ACHN (cell line): ENCODE results near the gene CDK17.
"Not testable (repeated sequence)": the region's sequence is repeated elsewhere in the genome, so short reads cannot be mapped to it uniquely, and the experiment has no call there.

Experiments
- DNase-seq: peaks from one replicate; pipeline ENCODE4 v3.0.0-alpha.2; 2015
- in situ Hi-C: cut with HindIII; loops from 2 replicates; pipeline ENCODE4 v1.10.0; 2017; ENCODE audit warnings: low sequenced_read_pairs, low pct_ligation_motif_present, low pct_unique_long_range_greater_than_20kb

The CDK17 gene

DNA sequence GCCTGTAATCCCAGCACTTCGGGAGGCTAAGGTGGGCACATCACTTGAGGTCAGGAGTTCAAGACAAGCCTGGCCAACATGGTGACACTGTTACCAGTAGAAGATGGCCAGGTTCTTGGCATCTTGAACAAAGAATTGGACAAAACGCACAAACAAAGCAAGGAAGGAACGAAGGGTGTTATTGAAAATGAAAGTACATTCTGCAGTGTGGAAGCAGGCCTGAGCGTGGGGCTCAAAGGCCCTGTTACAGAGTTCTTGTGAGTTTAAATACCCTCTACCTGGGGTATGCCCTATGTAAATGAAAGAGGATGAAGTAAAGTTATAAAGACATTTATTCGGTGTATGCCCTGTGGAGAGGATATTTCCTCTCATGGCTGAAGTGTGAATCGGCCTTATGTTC is 20.8 kb upstream of the CDK17 start:
- no peak for DNase-seq
- in situ Hi-C loops: no loop called here

DNA sequence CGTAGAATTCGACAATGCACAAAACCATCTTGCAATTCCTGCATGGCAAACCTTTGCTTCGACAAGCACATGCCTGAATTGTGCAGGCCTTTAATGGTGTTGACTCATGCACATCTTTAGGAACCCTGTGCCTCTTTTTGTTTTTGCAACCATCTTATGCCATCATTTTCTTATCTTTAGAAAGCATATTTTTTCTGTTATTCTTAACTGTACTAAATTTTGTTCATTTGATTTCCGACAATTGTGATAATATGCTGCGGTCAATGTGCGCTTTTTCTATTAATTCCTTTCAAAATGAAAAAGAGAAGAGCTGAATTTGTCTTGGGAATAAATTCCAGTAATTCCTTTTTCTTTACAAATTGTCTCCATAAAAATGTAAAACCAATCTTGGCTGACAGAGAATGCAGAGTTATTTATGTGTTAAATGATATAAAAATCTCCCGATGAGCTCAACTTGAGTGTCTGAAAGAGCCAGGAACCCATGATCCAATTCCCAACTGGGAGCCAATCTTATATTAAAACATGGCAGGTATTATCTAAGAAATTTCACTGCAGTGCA is 20.1 kb upstream of the CDK17 start:
- no peak for DNase-seq
- in situ Hi-C loops: no loop called here

DNA sequence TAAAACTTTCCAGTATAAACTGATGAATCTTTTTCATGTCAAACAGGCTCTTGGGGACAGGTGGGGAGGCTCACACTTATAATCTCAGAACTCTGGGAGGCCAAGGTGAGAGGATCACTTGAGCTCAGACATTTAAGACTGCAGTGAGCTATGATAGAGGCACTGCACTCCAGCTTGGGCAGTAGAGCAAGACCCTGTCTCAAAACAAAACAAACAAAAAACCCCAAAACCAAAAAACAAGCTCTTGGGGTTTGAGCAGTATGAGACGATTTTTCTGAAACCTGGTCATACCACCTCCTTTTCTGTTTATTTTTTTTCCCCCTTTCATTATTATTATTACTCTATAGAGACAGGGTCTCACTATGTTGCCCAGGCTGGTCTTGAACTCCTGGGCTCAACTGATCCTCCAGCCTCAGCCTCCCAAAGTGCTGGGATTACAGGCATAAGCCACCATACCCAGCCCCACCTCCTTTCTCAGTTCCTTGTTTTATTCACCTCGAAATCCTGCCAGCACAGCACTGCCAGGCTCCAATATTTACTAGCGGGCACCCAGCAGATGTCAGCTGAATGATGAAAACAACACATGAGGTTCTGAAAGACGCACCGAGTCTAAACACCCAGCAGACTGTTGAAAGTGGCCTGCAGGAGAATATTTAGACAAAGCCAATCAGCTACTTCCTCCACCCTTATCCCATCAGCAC is 19.5 kb upstream of the CDK17 start:
- in situ Hi-C loops: no loop called here
- DNase-seq: no peak

DNA sequence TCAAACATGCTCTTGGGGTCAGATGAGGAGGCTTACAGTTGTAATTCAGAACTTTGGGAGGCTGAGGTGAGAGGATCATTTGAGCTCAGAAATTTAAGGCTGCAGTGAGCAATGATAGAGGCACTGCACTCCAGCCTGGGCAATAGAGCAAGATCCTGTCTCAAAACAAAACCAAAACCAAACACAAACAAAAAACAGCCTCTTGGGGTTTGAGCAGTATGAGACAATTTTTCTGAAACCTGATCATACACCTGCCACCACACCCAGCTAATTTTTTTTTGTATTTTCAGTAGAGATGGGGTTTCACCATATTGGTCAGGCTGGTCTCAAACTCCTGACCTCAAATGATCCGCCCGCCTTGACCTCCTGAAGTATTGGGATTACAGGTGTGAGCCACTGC is 17.4 kb upstream of the CDK17 start:
- in situ Hi-C loops: not testable (repeated sequence)

DNA sequence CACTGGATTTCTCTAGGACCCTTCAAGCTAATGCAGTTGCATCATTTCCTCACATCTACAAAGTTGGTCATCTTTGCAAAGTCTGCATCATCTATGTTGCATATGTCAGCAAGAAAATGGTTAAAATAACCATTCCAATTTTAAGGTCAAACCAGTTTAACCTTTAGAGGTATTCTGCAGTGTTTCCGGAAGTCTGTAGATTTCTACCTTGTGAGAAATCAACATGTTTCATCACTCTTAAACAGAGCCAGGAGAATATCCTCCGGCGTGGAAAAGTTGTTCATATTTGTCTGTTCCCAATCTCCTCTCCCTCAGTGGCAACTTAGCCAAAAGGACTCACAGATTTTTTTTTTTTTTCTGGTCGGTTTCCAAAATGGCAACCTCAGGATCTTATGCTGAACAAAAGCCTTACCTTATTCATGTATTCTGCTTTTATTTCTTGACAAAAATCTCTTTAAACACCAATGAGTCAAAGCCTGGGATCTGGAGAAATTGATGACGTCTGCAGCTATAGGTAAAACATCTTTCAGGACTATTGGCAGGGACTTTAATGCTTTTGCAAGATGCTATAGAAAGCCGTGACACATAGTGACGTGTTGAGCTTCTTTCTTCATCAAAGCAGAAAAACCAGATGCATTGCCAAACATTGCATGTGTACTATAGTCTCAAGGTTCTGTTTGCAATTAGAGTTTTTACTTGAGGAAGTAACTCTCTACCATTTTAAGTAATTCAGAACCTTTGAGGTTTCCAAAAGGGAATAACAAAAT is 16.0 kb upstream of the CDK17 start:
- DNase-seq: peak; percentile 55
- in situ Hi-C loops: no loop called here

More for the DNA sequence above, 17.4 kb upstream of the CDK17 start:
- not testable (repeated sequence) for DNase-seq

DNA sequence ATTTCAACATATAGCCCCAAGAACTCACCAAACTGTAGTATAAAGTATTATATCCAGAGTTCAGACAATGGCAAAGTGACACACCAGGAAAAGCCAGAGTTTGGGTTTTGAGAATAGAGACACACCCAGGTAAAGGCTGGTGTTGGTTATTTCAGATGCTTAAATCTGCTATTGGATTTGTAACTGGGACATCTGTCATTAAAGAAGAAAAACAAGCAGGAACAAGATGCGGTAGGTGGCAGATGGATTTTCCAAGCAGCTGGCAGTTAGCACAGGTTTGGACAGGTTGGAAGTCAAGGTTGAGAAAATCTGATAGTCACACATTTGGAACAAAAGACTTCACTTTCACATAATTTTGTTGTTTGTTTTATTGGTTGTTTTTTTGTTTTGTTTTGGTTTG is 14.4 kb upstream of the CDK17 start:
- no peak for DNase-seq
- in situ Hi-C loops: no loop called here

DNA sequence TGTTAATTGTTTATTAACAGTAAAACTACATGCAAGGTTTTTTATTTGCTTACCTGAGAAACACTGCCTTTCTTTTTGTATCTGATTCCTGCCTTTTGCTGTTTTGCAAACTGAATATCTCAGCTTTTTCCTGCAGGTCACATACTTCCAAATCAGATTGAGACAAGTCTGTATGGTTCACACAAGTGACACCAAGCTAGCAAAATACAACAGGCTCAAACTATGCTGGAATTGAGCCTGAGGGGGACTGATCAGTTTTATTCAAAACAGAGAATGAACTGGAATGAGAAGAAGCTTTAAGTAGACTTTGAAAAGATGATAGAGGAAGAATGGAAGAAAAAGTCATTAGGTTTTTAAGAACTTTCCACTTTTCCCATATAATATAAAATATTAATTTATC is 12.2 kb upstream of the CDK17 start:
- DNase-seq: no peak
- in situ Hi-C loops: no loop called here

DNA sequence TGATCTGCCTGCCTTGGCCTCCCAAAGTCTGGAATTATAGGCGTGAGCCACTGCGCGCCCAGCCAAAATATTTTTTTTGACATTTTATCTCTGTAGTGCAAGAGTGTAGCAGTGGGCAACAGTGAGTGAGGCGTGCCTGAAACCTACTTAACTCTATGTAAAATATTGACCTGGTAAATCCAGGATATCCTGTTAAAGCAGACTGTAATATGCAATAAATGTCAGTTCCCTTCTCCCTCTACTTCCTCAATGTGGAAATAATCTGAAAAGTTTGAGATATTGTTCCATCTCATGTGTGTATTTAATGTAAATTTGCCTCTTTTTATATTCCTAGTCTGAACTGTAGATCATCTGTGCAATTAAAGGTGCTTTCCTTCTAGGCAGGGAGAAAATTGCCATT is 9.5 kb upstream of the CDK17 start:
- no peak for DNase-seq
- in situ Hi-C loops: no loop called here

DNA sequence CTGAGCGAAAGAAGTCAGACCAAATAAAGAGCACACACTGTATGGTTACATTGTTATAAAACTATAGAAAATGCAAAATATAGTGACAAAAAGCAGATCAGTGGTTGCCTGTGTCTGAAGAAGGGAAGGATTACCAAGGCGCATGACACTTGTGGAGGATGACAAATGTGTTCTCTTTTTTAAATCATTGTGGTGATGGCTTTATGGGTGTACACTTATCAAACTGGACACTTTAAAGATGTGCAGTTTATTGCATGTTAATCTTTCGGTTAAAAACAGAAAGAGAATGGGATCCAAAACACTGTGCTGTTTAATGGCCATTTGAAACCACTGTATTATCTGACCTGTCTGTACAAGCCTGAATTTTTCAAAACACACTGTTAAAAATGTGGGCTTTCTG is 8.8 kb upstream of the CDK17 start:
- in situ Hi-C loops: no loop called here
- no peak for DNase-seq

DNA sequence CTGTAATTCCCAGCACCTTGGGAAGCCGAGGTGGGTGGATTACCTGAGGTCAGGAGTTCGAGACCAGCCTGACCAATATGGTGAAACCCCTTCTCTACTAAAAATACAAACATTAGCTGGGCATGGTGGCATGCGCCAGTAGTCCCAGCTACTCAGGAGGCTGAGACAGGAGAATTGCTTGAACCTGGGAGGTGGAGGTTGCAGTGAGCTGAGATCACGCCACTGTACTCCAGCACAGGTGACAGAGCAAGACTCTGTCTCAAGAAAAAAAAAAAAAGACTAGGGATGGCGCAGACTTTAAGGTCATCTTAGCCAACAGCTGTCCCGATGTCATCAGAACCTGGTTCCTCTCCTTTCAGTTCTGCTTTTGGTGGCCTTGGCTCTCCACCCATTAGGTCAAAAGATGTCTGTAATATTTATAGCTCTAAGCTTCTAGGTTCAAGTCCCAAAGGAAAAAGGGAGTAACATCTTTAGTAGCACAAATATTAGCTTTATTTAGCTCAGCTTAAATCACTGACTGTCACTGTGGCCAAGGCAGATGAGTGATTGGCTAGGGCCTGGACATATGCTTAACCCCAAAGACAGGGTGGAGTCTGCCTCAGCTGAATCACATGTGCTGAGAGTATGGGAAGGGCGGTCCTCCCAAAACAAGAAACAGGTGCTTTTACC is 7.3 kb upstream of the CDK17 start:
- DNase-seq, in situ Hi-C loops: not testable (repeated sequence)

DNA sequence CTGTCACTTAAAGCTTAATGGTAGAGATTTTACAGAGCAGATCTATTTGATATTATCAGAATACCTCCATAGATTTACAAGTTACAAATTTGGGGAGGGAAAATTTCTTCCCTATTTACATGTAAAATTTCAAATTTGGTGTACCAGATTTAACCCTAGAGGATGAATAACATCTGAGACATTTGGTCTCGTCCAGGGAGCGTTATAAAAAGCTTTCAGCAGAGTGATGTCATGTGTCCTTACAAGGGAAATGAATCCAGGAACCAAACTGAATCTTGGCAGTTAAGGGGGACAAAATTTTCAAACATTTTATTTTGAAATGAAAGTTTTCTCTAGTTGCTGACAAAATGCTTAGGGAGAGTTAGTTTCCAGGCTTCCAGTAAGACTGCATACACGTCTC is 4.5 kb upstream of the CDK17 start:
- DNase-seq: no peak
- in situ Hi-C loops: no loop called here

DNA sequence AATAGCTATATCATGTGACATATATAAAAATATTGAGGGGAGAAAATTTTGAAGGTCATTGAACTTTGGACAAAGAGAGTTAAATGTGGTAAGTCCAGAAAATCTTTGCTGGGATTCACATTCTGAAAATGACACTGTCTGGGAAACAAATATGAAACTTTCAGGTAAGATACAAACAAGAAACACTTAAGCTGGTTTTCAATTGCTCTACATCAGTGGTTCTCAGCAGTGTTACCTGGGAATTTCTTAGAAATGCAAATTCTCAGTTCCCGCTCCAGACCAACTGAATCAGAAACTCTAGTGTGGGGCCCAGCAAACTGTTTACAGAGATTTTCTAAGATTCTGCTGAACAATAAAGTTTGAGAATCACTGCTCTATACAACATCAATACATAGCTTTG is 3.6 kb upstream of the CDK17 start:
- in situ Hi-C loops: no loop called here
- no peak for DNase-seq

DNA sequence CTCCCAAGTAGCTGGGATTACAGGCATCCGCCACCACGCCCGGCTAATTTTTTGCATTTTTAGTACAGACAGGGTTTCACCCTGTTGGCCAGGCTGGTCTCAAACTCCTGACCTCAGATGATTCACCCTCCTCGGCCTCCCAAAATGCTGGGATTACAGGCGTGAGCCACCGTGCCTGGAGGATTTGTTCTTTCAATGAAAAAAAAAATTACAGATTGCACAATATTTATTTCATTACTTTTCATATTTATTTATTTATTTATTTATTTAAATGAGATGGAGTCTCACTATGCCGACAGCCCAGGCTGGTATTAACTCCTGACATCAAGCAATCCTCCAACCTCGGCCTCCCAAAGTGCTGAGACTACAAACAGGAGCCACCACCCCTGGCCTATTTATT is 2.3 kb upstream of the CDK17 start:
- in situ Hi-C loops, DNase-seq: not testable (repeated sequence)

DNA sequence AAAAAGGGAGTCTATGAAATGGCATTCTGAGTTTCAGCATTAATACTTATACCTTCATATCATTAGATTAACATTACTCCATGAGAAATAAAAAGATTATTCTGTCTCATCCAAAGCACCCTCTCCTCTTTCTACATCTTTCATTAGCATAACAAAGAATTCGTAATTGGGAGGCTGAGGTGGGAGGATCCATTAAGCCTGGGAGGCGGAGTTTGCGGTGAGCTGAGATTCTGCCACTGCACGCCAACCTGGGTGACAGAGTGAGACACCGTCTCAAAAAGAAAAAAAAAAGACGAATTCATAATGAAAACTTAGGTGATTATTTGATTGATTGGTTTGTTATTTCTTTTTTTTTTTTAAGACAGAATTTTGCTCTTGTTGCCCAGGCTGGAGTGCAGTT is 1.8 kb upstream of the CDK17 start:
- in situ Hi-C loops: no loop called here

DNA sequence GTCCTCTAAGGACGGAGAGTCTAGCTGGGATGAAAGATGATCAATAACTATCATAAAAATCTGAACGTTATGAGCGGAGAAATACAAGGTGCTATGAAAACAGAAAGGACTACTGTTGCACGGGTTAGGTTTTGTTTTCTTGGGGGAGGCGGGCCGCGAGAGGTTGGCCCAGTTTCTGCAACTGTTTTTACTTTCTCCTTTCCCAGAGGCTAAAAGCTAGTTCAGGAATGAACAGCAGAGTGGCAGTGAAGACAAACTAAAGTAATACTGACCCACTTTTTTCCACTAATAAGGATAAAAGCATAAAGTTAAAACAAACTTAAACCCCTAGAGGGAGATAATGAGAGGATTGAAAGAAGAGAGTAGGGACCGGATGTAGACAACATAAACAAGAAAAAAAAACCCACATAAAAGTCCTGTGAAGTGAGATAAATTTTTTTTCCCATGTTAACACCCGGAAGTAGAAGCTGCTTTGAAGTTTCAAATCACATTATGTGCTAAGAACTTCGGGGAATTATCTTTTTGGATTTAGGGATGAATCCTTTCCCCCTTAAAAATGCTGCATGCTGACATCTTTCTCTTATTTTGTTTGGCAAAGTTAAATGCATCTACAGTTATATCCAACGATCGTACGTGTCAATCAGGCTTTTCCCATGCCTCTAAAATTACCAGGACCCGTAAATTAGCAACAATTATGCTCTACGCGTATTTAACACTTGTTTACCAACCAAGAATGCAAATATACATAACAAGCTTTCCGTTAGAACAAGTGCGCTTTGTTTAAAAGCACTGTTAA is 1.0 kb upstream of the CDK17 start:
- in situ Hi-C loops: no loop called here

More for the DNA sequence above, 1.8 kb upstream of the CDK17 start:
- DNase-seq: no peak

DNA sequence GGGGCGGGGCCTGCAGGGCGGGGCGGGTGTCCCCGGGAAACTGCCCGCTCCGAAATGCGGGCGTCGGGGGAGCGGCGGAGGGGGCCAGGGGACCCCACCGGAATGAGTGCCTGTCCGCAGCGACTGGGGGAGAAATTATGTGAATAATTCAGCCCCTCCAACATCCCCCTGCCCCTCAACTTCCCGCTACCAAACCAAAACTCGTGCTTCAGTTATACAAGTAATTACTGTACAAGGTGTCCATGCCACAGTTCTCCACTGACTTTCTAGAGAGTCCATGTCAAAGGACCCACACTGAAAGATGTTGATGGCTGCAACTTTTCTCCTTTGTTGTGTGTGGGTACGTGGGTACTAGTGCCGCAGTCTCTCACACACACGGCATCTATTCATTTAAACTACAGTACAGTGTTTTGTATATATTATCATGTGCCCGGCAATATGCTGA is 414 bp upstream of the CDK17 start:
- in situ Hi-C loops: no loop called here
- DNase-seq: peak; percentile 53

More for the DNA sequence above, 1.0 kb upstream of the CDK17 start:
- DNase-seq: peak; percentile 94

DNA sequence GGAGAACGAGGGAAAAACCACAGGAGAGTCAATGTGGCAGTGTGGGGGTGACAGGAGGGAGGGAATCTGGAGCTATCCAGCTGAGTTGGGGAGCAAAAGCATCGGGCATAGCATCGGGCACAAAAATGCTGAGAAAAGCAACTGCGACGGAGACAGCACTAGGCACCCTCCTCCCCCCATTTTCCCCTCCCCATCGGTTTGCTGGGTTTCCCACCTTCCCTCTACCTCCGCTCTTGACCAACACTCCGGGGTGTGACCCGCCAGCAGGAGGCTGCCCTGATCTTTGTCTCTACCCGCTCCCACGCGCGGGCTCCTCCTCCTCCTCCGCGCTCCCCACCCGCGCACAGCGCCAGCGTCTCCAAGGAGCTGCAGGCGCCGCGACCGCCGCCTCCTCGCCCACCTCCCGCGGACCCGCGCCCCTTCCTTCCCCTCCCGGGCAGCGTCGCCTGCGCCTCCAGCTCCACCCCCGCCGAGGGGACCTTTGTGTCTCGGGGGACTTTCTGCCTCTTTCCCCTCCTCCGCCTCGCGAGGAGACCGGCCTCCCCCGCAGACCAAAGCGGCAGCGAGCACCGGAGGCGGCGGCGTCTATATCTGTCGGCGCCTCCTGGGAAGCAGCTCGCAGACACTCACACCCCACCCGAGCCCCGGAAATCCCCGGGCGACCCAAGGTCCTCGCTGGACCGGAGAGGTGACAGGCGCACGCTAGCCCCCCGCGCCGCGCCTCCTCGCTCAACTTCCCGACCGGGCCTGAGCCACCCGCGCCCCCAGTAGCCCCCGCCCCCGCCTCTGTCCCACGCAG is 920 bp downstream of the CDK17 start:
- DNase-seq: peak; percentile 68
- in situ Hi-C loops: no loop called here
